Measurements from ENCODE around the gene MAFF. TPM values are rescaled to one million over a fixed set of nuclear protein-coding genes. Genes with fewer than 3 reads are reported as not detected.

Gene MAFF
- total RNA-seq, 1 donor from 2014 or later = 4.7 TPM

- no peak for TF ChIP-seq CTCF (IDR thresholded peaks at IDR 0.05; ENCODE audit: borderline replicate concordance)
- no peaks in the 10 kb centered on the region for H3K36me3 ChIP-seq
- no peak overlapping the region for H3K4me3 ChIP-seq
- H3K27ac ChIP-seq (replicated peaks) = no peak overlapping the region
- DNase-seq = no peak
- H3K9me3 ChIP-seq (replicated peaks) = no peaks in the 10 kb centered on the region
- intact Hi-C loops (cut with micrococcal nuclease) = no loop called here
- peaks cover 24% of the 10 kb centered on the region for H3K4me1 ChIP-seq
- H3K27me3 ChIP-seq (ENCODE audit: low read depth) = no peaks in the 10 kb centered on the region
Observed at GRCh38 chr22:38208551-38208968, 6.8 kb downstream of the MAFF start.

- Histone ChIP-seq H3K4me3 (no peak overlapping the region), H3K27me3 (ENCODE audit: low read depth) (peaks cover 4% of the 10 kb centered on the region), H3K4me1 (peaks cover 18% of the 10 kb centered on the region), H3K36me3 (no peaks in the 10 kb centered on the region), H3K27ac (replicated peaks) (no peak overlapping the region), H3K9me3 (replicated peaks) (no peaks in the 10 kb centered on the region)
- intact Hi-C loops (cut with micrococcal nuclease) = no loop called here
- TF ChIP-seq CTCF (IDR thresholded peaks at IDR 0.05; ENCODE audit: borderline replicate concordance) = no peak
- no peak for DNase-seq
Observed at GRCh38 chr22:38211556-38211955, 9.8 kb downstream of the MAFF start.

DNA sequence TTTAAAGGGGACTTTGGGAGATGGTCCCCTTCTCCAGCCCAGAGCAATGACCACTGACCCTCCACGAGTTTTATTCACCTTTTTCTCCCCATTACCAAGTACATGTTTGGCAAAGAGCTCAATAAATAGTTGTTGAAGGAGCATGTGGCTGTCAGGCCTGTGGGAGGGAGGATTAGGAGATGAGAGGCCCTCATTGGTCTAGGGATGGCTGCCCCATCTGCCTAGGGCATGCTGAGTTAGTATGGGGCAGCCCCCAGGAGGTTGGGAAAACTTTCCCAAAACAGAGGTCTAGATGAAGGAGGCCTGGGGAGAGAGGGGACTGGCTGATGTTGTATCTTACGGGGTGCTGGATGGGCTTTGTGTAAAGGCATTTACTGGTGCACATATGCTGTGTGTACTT is 10.6 kb downstream of the MAFF start:
- H3K4me3 ChIP-seq = no peak overlapping the region
- no peaks in the 10 kb centered on the region for H3K36me3 ChIP-seq
- TF ChIP-seq CTCF (IDR thresholded peaks at IDR 0.05; ENCODE audit: borderline replicate concordance) = no peak
- no peak overlapping the region for H3K27ac ChIP-seq (replicated peaks)
- intact Hi-C loops (cut with micrococcal nuclease) = no loop called here
- DNase-seq = no peak
- H3K27me3 ChIP-seq (ENCODE audit: low read depth) = peaks cover 4% of the 10 kb centered on the region
- H3K9me3 ChIP-seq (replicated peaks) = no peaks in the 10 kb centered on the region
- H3K4me1 ChIP-seq = peaks cover 18% of the 10 kb centered on the region

GRCh38 chr22:38213319-38213989 is 11.7 kb downstream of the MAFF start:
- Histone ChIP-seq H3K4me1 (peaks cover 24% of the 10 kb centered on the region), H3K4me3 (no peak overlapping the region), H3K27me3 (ENCODE audit: low read depth) (peaks cover 4% of the 10 kb centered on the region), H3K27ac (replicated peaks) (no peak overlapping the region), H3K9me3 (replicated peaks) (no peaks in the 10 kb centered on the region), H3K36me3 (no peaks in the 10 kb centered on the region)
- no peak for DNase-seq
- TF ChIP-seq CTCF (IDR thresholded peaks at IDR 0.05; ENCODE audit: borderline replicate concordance) = no peak
- intact Hi-C loops (cut with micrococcal nuclease) = no loop called here

GRCh38 chr22:38213990-38214301 is 12.2 kb downstream of the MAFF start:
- Histone ChIP-seq H3K36me3 (no peaks in the 10 kb centered on the region), H3K27me3 (ENCODE audit: low read depth) (peaks cover 4% of the 10 kb centered on the region), H3K4me1 (peaks cover 28% of the 10 kb centered on the region), H3K4me3 (peak overlapping the region; percentile 49), H3K27ac (replicated peaks) (peak overlapping the region; percentile 8), H3K9me3 (replicated peaks) (no peaks in the 10 kb centered on the region)
- intact Hi-C loops (cut with micrococcal nuclease) = no loop called here
- no peak for TF ChIP-seq CTCF (IDR thresholded peaks at IDR 0.05; ENCODE audit: borderline replicate concordance)
- DNase-seq = no peak
